HG03139 (cell line): ENCODE measurements around the gene NFE2L3.

Source experiments
- ATAC-seq: cut with Tn5 transposase; IDR thresholded peaks from one replicate; pipeline ENCODE4 v1.9.1; 2021; ENCODE audit not compliant: unreplicated experiment

The NFE2L3 gene

GRCh38 chr7:26199301-26200037 is 47.5 kb downstream of the NFE2L3 start:
- no peak for ATAC-seq

GRCh38 chr7:26200038-26200443 is 48.0 kb downstream of the NFE2L3 start:
- ATAC-seq, result no peak

- ATAC-seq, result peak; percentile 49
Measured at GRCh38 chr7:26200444-26201246, 48.6 kb downstream of the NFE2L3 start, which contains the start of gene HNRNPA2B1. TSS of gene HNRNPA2B1 (minus strand) at chr7:26200746. CDS start at chr7:26200577, 169 bp downstream.

- peak; percentile 41 for ATAC-seq
Measured at GRCh38 chr7:26201247-26202018, 49.4 kb downstream of the NFE2L3 start, which contains the start of gene CBX3. TSS of gene CBX3 (plus strand) at chr7:26201745. CDS start at chr7:26202999, 1,254 bp downstream.

- ATAC-seq, result peak; percentile 3
Measured at GRCh38 chr7:26202019-26202990, 50.3 kb downstream of the NFE2L3 start.

- no peak for ATAC-seq
Measured at GRCh38 chr7:26203016-26203415, 51.0 kb downstream of the NFE2L3 start.

GRCh38 chr7:26208040-26208439 is 56.0 kb downstream of the NFE2L3 start:
- no peak for ATAC-seq

- no peak for ATAC-seq
Measured at GRCh38 chr7:26212921-26213718, 61.1 kb downstream of the NFE2L3 start.

- ATAC-seq, result no peak
Measured at GRCh38 chr7:26213807-26214515, 62.0 kb downstream of the NFE2L3 start.

GRCh38 chr7:26216049-26216448 is 64.1 kb downstream of the NFE2L3 start:
- ATAC-seq, result no peak

- ATAC-seq, result no peak
Measured at GRCh38 chr7:26224359-26224758, 72.4 kb downstream of the NFE2L3 start.

- ATAC-seq, result no peak
Measured at GRCh38 chr7:26227987-26228386, 76.0 kb downstream of the NFE2L3 start.

GRCh38 chr7:26233902-26234511 is 82.0 kb downstream of the NFE2L3 start:
- no peak for ATAC-seq
